Measurements from ENCODE around the gene VASH2. TPM values are rescaled to one million over a fixed set of nuclear protein-coding genes. Genes with fewer than 3 reads are reported as not detected.

Gene VASH2
- total and polyA plus RNA-seq, 2 of the 8 experiments (the other 6 are each of a cell fraction or from before 2014, with no cell fraction given) = 44.0 to 187 TPM

- Histone ChIP-seq H4K5ac (ENCODE audit: insufficient read length, low read depth, low read length) (no peak overlapping the region), H2AFZ (ENCODE audit: low read length) (no peak overlapping the region), H2AK5ac (ENCODE audit: low read depth, low read length) (no peak overlapping the region), H3K18ac (ENCODE audit: extremely low read depth, low read length) (no peak overlapping the region), H3K79me1 (ENCODE audit: low read depth, low read length) (peaks cover 13% of the 10 kb centered on the region), H4K20me1 (replicated peaks in 1 of 2; ENCODE audit: control insufficient read depth in 1 of 2, insufficient read depth in 2 of 2, low read length in 2 of 2) (peaks cover 0 to 13% of the 10 kb centered on the region in 2 experiments), H3K27me3 (replicated peaks in 1 of 4; ENCODE audit: control insufficient read depth in 3 of 4, extremely low read depth in 1 of 4, insufficient read depth in 3 of 4, low read length in 3 of 4) (no peaks in the 10 kb centered on the region), H3K9ac (replicated peaks in 1 of 4; ENCODE audit: extremely low read depth in 1 of 4, low read depth in 3 of 4, low read length in 3 of 4) (no peak overlapping the region), H3K4me2 (ENCODE audit: insufficient read depth in 1 of 2, low read depth in 2 of 2, low read length in 2 of 2) (no peak overlapping the region), H3K23me2 (ENCODE audit: low read depth, low read length) (no peaks in the 10 kb centered on the region), H4K8ac (ENCODE audit: extremely low read depth, insufficient read depth, low read length) (no peak overlapping the region), H2BK15ac (ENCODE audit: low read length) (no peak overlapping the region), H2BK5ac (ENCODE audit: low read depth, low read length) (peak overlapping the region; percentile 13; the same call in 1 of the 2 replicates), H3K23ac (ENCODE audit: insufficient read length) (no peak overlapping the region), H2BK12ac (ENCODE audit: low read depth, low read length) (no peak overlapping the region), H3K79me2 (ENCODE audit: control insufficient read depth in 1 of 2, insufficient read depth in 2 of 2, low read length in 2 of 2) (peaks cover 0 to 61% of the 10 kb centered on the region in 2 experiments; a peak in 2 of 4 replicates), H3K4ac (replicated peaks; ENCODE audit: insufficient read length, low read depth, low read length) (no peak overlapping the region), H3K14ac (ENCODE audit: insufficient read length) (no peak overlapping the region), H4K91ac (replicated peaks; ENCODE audit: insufficient read length, low read length) (no peak overlapping the region), H3K36me3 (ENCODE audit: control insufficient read depth in 2 of 4, insufficient read depth in 4 of 4, low read length in 3 of 4) (peaks cover 48 to 100% (median 86%) of the 10 kb centered on the region in 4 experiments), H3K4me3 (ENCODE audit: extremely low read depth in 1 of 4, insufficient read depth in 2 of 4, low read depth in 3 of 4, low read length in 4 of 4) (no peak overlapping the region), H2BK120ac (replicated peaks; ENCODE audit: low read depth, low read length) (no peak overlapping the region), H3K56ac (replicated peaks; ENCODE audit: insufficient read length, low read depth, low read length) (no peak overlapping the region), H3K27ac (ENCODE audit: low read depth, low read length) (0 out of 2 replicates have a peak overlapping the region, but pooled peaks have one; percentile 12), H3K4me1 (replicated peaks in 1 of 4; ENCODE audit: control insufficient read depth in 3 of 4, insufficient read depth in 4 of 4, low read length in 3 of 4) (peaks cover 3 to 14% (median 11%) of the 10 kb centered on the region in 4 experiments; a peak in 5 of 7 replicates), H3K9me3 (ENCODE audit: insufficient read depth in 2 of 2, low read depth in 1 of 2, low read length in 1 of 2) (no peaks in the 10 kb centered on the region), H2BK20ac (ENCODE audit: low read length) (no peak overlapping the region)
- ChIA-PET POLR2A (ENCODE audit: partially characterized antibody) (interaction anchor here (0.6 to 12.7 kb wide), 16 partner anchors 6 to 1518 kb away, joined by 3 to 240 read pairs (median 4); partner anchors contain the start of genes FLVCR1 and VASH2), CTCF (ENCODE audit: partially characterized antibody) (interaction anchor here (0.7 to 2.3 kb wide), 6 partner anchors 9 to 70 kb away, joined by 3 to 28 read pairs (median 3); no protein-coding TSS in a partner anchor)
- TF ChIP-seq POLR2AphosphoS5 (IDR thresholded peaks at IDR 0.05; ENCODE audit: low read depth, low read length) = no peak; the same call in 1 of the 2 replicates
- peak in 1 of 2 experiments; percentile 34; a peak in 1 of 3 replicates for TF ChIP-seq POLR2A (IDR thresholded peaks at IDR 0.05; ENCODE audit: control extremely low read depth in 1 of 2, low read depth in 2 of 2, low read length in 2 of 2)
- 94% methylated on average over 10 of the region's 10 CpGs; no CpG with 5 or more reads in 1 of the 2 experiments for WGBS, 2 experiments (ENCODE audit: extremely low coverage in 1 of 2, insufficient coverage in 1 of 2, insufficient read length in 1 of 2, insufficient replicate concordance in 2 of 2, low coverage in 1 of 2, low lambda C conversion rate in 2 of 2, missing lambda C conversion rate in 1 of 2)
- FAIRE-seq (no peak), DNase-seq (ENCODE audit: low read depth in 1 of 2, low spot score in 2 of 2) (no peak)
Measured at GRCh38 chr1:212958175-212958574, 7.8 kb downstream of the VASH2 start.
